ENCODE data around the gene KRTAP10-10.

DNA sequence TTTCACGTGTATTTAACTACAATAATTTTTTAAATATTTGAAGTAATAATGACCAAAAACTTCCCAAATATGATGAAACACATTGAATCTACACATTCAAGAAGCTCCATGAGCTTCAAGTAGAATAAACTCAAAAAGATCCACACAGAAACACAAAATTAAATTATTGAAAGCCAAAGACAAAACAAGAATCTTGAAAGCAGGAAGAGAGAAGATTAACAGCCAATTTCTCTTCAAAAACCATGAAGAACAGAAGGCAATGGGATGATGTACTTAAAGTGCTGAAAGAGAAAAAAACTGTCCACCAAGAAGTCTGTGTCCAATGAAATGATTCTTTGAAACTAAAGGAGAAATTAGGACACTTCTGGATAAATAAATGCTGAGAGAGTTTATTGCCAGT, 5.1 kb upstream of the KRTAP10-10 start:
- TF ChIP-seq GATA3 (IDR thresholded peaks at IDR 0.05; ENCODE audit: low read depth, low read length) (no peak), GATA2 (IDR thresholded peaks at IDR 0.05; ENCODE audit: low read depth, low read length) (no peak)

All from SH-SY5Y (cell line).